ENCODE results near the gene TIAL1. TPM values are rescaled to one million over a fixed set of nuclear protein-coding genes. Genes with fewer than 3 reads are reported as not detected.

The TIAL1 gene
- total and polyA plus RNA-seq, 2 of the 13 experiments (the other 11 are each of a cell fraction or from before 2014, with no cell fraction given): 31.5 to 148 TPM

DNA sequence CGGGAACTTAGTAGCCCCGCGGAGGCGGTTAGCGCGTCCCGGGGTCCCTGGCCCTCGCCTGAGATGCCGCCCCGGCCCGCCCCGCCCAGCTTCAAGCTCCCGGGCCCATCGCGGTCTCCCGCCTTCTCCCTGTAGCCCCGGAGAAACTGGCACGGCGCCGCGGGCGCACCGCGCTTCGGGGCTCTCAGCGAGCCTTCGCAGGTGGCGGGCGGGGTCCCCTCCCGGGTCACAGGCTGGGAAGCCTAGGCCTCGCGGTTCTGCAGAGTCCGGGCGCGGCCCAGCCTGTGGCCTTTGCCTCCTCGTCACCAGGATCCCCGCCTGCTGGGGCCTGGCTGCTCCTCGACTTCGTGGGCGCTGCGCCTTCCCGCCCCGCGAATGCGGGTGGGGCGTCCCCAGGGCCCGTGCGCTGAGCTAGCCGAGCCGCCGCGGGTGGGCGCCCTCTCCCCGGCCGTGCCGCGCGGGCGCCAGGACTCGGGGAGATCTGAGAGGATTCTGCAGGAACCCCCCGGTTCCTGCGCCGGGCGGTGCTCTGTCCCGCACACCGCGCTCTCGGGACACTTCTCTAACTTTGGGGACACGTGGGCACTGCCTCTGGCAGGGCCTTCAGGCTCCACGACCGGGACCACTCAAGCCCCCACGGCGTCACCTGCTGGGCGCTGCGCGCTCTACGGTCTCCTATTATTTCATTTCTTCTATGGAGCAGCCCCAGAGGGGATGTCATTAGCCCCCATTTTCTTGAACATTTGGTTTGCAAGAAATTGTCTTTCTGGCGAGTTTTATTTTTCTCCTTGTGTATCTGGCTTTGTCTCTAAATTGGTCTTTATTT is 53.6 kb downstream of the TIAL1 start (continued):
- peak; percentile 40; the same call in 1 of the 2 replicates for TF ChIP-seq ZBED4 (CRISPR knock-in tag; IDR thresholded peaks at IDR 0.05; ENCODE audit: borderline replicate concordance)
- peak; percentile 25; the same call in 1 of the 2 replicates for TF ChIP-seq ZNF232 (CRISPR knock-in tag; IDR thresholded peaks at IDR 0.05; ENCODE audit: borderline replicate concordance)
- TF ChIP-seq ZFX (CRISPR knock-in tag; IDR thresholded peaks at IDR 0.05; ENCODE audit: low read depth): peak; percentile 68
- TF ChIP-seq, protein P1, sequence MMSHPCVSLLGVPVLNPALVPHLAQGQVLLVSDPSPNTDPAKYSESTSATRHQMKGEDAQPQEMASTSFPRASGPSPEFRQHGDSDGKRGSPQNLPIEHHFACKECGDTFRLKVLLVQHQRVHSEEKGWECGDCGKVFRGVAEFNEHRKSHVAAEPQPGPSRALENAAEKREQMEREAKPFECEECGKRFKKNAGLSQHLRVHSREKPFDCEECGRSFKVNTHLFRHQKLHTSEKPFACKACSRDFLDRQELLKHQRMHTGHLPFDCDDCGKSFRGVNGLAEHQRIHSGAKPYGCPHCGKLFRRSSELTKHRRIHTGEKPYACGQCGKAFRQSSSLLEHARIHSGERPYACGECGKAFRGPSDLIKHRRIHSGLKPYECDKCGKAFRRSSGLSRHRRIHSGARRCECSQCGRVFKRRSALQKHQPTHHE (CRISPR knock-in tag; IDR thresholded peaks at IDR 0.05; ENCODE audit: borderline replicate concordance): no peak
- TF ChIP-seq CSRNP1 (CRISPR knock-in tag; IDR thresholded peaks at IDR 0.05): 0 out of 2 replicates have a peak, but pooled peaks have one; percentile 41
- no peak for TF ChIP-seq CHD4 (IDR thresholded peaks at IDR 0.05; ENCODE audit: borderline replicate concordance, low read length)
- TF ChIP-seq ZNF136 (CRISPR knock-in tag; IDR thresholded peaks at IDR 0.05; ENCODE audit: low read depth): no peak
- no peak for TF ChIP-seq HOXA9 (CRISPR knock-in tag; IDR thresholded peaks at IDR 0.05; ENCODE audit: borderline replicate concordance)
- TF ChIP-seq IKZF4 (CRISPR knock-in tag; IDR thresholded peaks at IDR 0.05; ENCODE audit: borderline replicate concordance, low read depth, not compliant biosample characterization): peak; percentile 25
- TF ChIP-seq ZNF430 (CRISPR knock-in tag; IDR thresholded peaks at IDR 0.05): no peak
- TF ChIP-seq, protein P2, sequence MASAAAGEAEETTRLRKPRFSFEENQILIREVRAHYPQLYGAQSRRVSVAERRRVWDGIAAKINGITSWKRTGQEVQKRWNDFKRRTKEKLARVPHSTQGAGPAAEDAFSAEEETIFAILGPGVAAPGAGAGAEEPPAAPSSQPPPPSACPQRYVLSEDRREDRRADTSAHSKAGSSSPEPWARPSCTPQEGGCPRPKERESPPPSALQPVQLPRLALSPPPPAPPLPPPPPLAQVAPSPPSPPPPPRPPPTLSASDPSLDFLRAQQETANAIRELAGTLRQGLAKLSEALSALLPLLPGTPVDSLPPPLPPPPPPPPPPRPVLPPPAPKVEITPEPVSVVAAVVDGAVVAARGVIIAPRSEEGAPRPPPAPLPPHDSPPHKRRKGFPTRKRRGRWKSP (CRISPR knock-in tag; IDR thresholded peaks at IDR 0.05): 0 out of 2 replicates have a peak, but pooled peaks have one; percentile 40
- TF ChIP-seq SALL2 (CRISPR knock-in tag; IDR thresholded peaks at IDR 0.05): 0 out of 2 replicates have a peak, but pooled peaks have one; percentile 6
- peak; percentile 53 for TF ChIP-seq MYC (CRISPR knock-in tag; IDR thresholded peaks at IDR 0.05; ENCODE audit: borderline replicate concordance)
- no peak for TF ChIP-seq ZKSCAN5 (CRISPR knock-in tag; IDR thresholded peaks at IDR 0.05)
- no peak for TF ChIP-seq POLR2A (IDR thresholded peaks at IDR 0.05; ENCODE audit: insufficient read depth in 1 of 2, low read depth in 2 of 2, low read length in 2 of 2)
- TF ChIP-seq ZBTB7A (CRISPR knock-in tag; IDR thresholded peaks at IDR 0.05): peak; percentile 35; the same call in 1 of the 2 replicates
- no peak for TF ChIP-seq IKZF1 (IDR thresholded peaks at IDR 0.05)
- TF ChIP-seq KLF6 (CRISPR knock-in tag; IDR thresholded peaks at IDR 0.05): no peak
- no peak for TF ChIP-seq FOXK2 (IDR thresholded peaks at IDR 0.05)
- TF ChIP-seq ZNF180 (CRISPR knock-in tag; IDR thresholded peaks at IDR 0.05; ENCODE audit: borderline replicate concordance, low read depth): no peak

All from HepG2 (cell line).